HG02852 (cell line): ENCODE results near the gene PROZ.
"Not testable (repeated sequence)": the region's sequence is repeated elsewhere in the genome, so short reads cannot be mapped to it uniquely, and the experiment has no call there.

Experiments used
- ATAC-seq: cut with Tn5 transposase; IDR thresholded peaks from one replicate; pipeline ENCODE4 v1.9.1; 2021; ENCODE audit warnings: mild to moderate bottlenecking, moderate library complexity; ENCODE audit not compliant: unreplicated experiment

Gene PROZ, protein sequence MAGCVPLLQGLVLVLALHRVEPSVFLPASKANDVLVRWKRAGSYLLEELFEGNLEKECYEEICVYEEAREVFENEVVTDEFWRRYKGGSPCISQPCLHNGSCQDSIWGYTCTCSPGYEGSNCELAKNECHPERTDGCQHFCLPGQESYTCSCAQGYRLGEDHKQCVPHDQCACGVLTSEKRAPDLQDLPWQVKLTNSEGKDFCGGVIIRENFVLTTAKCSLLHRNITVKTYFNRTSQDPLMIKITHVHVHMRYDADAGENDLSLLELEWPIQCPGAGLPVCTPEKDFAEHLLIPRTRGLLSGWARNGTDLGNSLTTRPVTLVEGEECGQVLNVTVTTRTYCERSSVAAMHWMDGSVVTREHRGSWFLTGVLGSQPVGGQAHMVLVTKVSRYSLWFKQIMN

GRCh38 chr13:113157929-113158747 is at the start of gene PROZ:
PROZ (plus strand) TSS chr13:113158648; CDS start chr13:113158661, 13 bp downstream.
- ATAC-seq = no peak

- no peak for ATAC-seq
These were observed 49.0 kb upstream of the PROZ start for GRCh38 chr13:113109151-113110047.

- ATAC-seq = no peak
These were observed 48.2 kb upstream of the PROZ start for GRCh38 chr13:113110048-113110851.

- no peak for ATAC-seq
These were observed 47.6 kb upstream of the PROZ start for GRCh38 chr13:113110852-113111315.

- not testable (repeated sequence) for ATAC-seq
These were observed 46.6 kb upstream of the PROZ start for GRCh38 chr13:113111821-113112220.

- ATAC-seq = not testable (repeated sequence)
These were observed 46.0 kb upstream of the PROZ start for GRCh38 chr13:113112475-113112874.

DNA sequence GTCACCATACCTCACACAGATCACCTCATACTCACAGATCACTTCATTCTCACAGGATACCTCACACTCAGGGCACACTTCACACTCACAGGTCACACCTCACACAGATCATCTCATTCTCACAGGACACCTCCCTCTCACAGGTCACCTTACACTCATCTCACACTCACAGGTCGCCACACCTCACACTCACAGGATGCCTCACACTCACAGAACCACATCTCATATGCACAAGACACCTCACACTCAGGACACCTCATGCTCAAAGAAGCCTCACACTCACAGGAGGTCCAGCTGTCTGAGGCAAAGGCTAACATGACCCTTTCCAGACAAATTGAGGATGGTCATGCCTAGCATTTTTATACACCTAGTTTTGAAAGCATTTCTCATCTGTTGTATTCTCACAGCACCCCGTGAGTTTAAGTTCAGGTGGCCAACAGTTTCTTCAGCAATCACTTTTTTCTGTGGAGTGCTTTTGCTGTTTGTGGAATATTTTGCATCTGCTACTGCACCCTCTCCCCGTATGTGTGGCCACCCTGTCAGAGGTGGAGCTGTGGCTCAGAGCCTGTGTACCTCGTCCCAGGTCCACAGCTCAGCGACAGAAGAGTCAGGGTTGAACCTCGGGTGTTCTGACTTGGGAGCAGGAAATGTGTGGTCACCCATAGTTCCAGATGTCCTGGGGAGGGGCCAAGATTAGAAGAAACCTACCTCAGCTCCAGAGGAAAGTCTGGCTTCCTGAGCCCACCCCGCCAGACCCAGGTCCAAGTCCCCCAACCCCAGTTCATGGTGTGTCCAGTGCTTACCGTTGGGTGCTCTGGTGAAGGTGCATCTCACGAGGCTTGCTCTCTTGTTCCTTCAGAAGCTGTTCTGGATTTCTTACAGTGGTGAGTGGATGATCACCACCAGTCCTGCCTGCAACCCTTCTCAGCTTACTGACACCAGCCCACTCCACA is 45.3 kb upstream of the PROZ start:
- no peak for ATAC-seq

- ATAC-seq = no peak
These were observed 44.6 kb upstream of the PROZ start for GRCh38 chr13:113113846-113114271.

- ATAC-seq = no peak
These were observed 43.7 kb upstream of the PROZ start for GRCh38 chr13:113114511-113115362.

DNA sequence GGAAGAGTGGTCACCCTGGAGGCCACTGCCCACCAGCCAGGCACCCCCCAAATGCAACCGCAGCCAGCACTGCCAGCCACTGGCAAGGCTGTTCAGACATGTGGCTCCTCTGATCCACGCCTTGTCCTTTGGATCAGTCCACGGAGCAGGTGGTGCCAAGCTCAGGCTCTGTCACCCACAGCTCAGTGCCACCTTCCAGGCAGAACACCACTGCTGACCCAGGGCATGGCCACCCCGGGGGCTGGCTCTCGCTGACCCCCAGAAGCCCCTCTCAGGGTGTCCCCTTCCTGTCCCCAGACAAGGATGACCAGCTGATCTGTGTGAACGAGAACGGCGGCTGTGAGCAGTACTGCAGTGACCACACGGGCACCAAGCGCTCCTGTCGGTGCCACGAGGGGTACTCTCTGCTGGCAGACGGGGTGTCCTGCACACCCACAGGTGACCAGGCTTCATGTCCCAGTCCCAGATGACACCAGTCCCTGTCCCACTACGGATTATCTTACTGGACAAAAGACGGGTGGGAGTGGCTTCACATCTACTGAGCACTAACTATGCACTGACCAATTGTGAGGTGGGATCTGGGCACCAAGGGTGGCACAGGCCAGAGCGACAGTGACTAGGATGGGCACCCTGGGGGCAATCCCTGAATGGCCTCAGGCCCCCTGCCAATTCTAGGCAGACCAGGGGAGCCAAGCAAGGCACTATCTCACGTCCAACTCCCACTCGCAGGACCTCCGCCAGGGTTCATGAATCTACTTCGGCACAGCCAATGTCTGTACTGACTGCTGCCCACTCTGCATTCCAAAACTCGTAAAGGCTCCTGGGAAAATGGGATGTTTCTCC is 42.9 kb upstream of the PROZ start:
- no peak for ATAC-seq

GRCh38 chr13:113116206-113116800 is 42.1 kb upstream of the PROZ start:
- no peak for ATAC-seq

DNA sequence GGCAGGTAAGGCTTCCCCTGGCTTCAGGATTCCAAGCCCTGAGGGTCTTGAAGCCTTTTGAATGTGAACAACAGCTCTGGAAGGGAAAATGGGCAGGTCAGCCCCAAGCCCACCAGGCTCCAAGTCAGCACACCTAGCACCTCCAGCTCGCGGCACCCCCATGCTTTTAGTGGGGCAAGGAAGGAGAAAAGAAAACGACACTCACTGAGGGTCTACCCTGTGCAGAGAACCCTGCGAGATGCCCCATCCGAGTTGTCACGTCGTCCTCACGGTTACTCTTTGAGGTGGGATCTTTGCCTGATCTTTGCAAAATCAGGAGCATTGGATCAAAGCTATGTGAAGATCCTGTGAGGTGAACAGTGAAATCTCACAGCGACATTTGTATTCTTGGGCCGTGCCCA is 41.6 kb upstream of the PROZ start:
- ATAC-seq = no peak

GRCh38 chr13:113117335-113117872 is 41.0 kb upstream of the PROZ start:
- ATAC-seq = no peak

DNA sequence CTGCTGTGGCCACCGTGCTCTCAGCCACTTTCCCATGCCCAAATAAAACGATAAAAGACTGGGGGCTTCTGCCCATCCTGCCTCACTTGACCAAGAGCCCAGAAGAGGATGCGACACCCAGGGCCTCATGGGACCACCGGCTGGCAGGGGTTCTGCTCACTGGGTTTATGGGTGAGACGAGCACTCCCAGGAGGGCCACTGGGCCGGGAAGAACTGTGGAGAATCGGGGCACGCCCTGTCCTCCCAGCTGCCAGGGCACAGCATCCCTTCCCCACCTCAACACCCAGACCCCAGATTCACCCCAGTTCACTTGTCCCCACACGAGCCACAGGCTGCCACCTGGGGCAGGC is 40.6 kb upstream of the PROZ start:
- ATAC-seq = no peak

GRCh38 chr13:113118261-113119021 is 40.0 kb upstream of the PROZ start:
- ATAC-seq = no peak
